OCI-LY7 (cell line): ENCODE measurements around the gene UHRF1. TPM values are rescaled to one million over a fixed set of nuclear protein-coding genes. Genes with fewer than 3 reads are reported as not detected.

ENCODE experiments used
- BruUV-seq: library from RNA; stranded (reverse); fragments of 400-500 nt; replicated peaks from 2 replicates; lab custom pipeline; 2021; lab: Mats Ljungman, UMichigan
- CTCF ChIA-PET: fragments of 300-600 bp; sonication (Branson Sonifier 250); formaldehyde crosslinking; loops from one replicate; lab custom pipeline; 2022; ENCODE audit warnings: antibody characterized with exemption; ENCODE audit not compliant: unreplicated experiment; lab: Charles Lee
- POLR2A ChIA-PET: fragments of 300-600 bp; sonication (Branson Sonifier 250); formaldehyde crosslinking; loops from one replicate; lab custom pipeline; 2022; ENCODE audit warnings: antibody characterized with exemption; lab: Charles Lee
- DNase-seq: peaks from one replicate; pipeline ENCODE4 v3.0.0-alpha.2; 2015; ENCODE audit warnings: low spot score
- H2AFZ ChIP-seq: fragments of 200-600 bp; sonication (generic), shearing (Covaris generic); 2 replicates; pipeline ENCODE4 v1.6.1; 2014; ENCODE audit warnings: mild to moderate bottlenecking, antibody characterized with exemption, low read length, moderate library complexity
- H3K27ac ChIP-seq: fragments of 200-600 bp; sonication (generic); 2 replicates; pipeline ENCODE4 v1.5.1; 2014; ENCODE audit warnings: mixed run types, low read depth, mild to moderate bottlenecking, moderate library complexity, low read length, inconsistent platforms; ENCODE audit not compliant: poor library complexity, severe bottlenecking
- H3K36me3 ChIP-seq: fragments of 200-600 bp; sonication (generic); 2 replicates; pipeline ENCODE4 v1.6.1; 2014; ENCODE audit warnings: mild to moderate bottlenecking, antibody characterized with exemption, low read length, moderate library complexity, mixed read lengths; ENCODE audit not compliant: insufficient read depth
- H3K4me1 ChIP-seq: fragments of 200-600 bp; sonication (generic); 2 replicates; pipeline ENCODE4 v1.5.1; 2014; ENCODE audit warnings: mild to moderate bottlenecking, low read length; ENCODE audit not compliant: insufficient read depth, poor library complexity, severe bottlenecking
- H3K4me2 ChIP-seq: fragments of 200-600 bp; sonication (generic); 2 replicates; pipeline ENCODE4 v1.6.1; 2014; ENCODE audit warnings: mild to moderate bottlenecking, low read length
- H3K4me3 ChIP-seq: fragments of 200-600 bp; sonication (generic); 2 replicates; pipeline ENCODE4 v1.5.1; 2014; ENCODE audit warnings: mild to moderate bottlenecking, low read depth, low read length; ENCODE audit not compliant: poor library complexity, severe bottlenecking
- H3K79me2 ChIP-seq: fragments of 200-600 bp; sonication (generic); 2 replicates; pipeline ENCODE4 v1.6.1; 2016; ENCODE audit warnings: low read depth, mild to moderate bottlenecking, low read length, moderate library complexity, mixed read lengths; ENCODE audit not compliant: insufficient read depth
- H3K9me2 ChIP-seq: fragments of 200-600 bp; sonication (generic); 2 replicates; pipeline ENCODE4 v1.6.1; 2016; ENCODE audit warnings: mild to moderate bottlenecking, low read length, mixed read lengths; ENCODE audit not compliant: insufficient read depth
- H3K9me3 ChIP-seq: fragments of 200-600 bp; sonication (generic); 2 replicates; pipeline ENCODE4 v1.6.1; 2014; ENCODE audit warnings: mild to moderate bottlenecking, mixed run types, low read length, mixed read lengths
- H4K20me1 ChIP-seq: fragments of 200-600 bp; sonication (generic); 2 replicates; pipeline ENCODE4 v1.6.1; 2014; ENCODE audit warnings: mild to moderate bottlenecking, antibody characterized with exemption, low read length, moderate library complexity, mixed read lengths; ENCODE audit not compliant: insufficient read depth
- EZH2phosphoT487 ChIP-seq: fragments of 200-600 bp; sonication (generic); IDR thresholded peaks from 2 replicates; pipeline ENCODE4 v1.6.1; 2018; ENCODE audit warnings: low read depth, borderline replicate concordance, mild to moderate bottlenecking, mixed run types, antibody characterized with exemption, low read length, moderate library complexity, mixed read lengths
- intact Hi-C: fragments of 100-400 bp; cut with micrococcal nuclease; formaldehyde crosslinking; loops from one replicate; pipeline ENCODE4 v1.10.0; 2022; ENCODE audit not compliant: unreplicated experiment
- total RNA-seq, 2 experiments: library from RNA; depleted of rRNA in 1 of 2; stranded (reverse); fragments of >200 nt in 1 of 2; shearing (Covaris generic) in 1 of 2; gene quantifications; 2 replicates each; pipeline ENCODE4 v1.2.3, GENCODE V29; 2014 to 2022
- TF ChIP-seq, protein P1 (sequence below): fragments of 200-600 bp; sonication (generic); conservative IDR thresholded peaks from 2 replicates; pipeline ENCODE4 v1.5.1; 2014; ENCODE audit warnings: mild to moderate bottlenecking, antibody characterized with exemption, low read length, moderate library complexity, mixed read lengths

Gene UHRF1
- total RNA-seq, 2 experiments from 2014 or later: 141 to 186 TPM

DNA sequence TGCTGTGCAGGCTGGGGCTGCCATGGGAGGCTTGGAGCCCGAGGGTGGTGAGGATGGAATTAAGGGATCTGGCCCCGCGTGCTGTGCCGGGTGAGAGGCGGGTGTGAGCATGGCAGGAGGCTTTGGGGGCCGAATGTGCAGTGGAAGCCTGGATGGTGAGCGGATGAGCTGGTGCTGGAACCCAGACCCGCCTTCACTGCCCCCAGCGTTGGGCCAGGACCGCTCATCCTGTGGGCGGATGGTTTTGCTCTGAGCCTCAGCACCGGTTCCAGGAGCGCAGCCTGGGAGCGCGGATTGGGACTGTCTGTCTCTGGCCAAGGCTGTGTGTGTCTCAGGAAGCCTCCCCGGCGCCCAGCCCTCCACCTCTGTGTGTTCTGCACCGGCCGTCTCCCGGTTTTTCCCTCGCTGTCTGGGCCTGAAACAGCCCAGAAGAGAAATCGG lies 76.3 kb downstream of the UHRF1 start:
- ChIA-PET POLR2A (interaction anchor here (0.5 to 0.7 kb wide), 2 partner anchors 14 to 171 kb away, joined by 3 read pairs; no protein-coding TSS in a partner anchor), CTCF (no interaction called here)
- no peaks in the 10 kb centered on the region for H3K9me3 ChIP-seq
- no peaks in the 10 kb centered on the region for H3K79me2 ChIP-seq
- intact Hi-C loops: no loop called here
- no peaks in the 10 kb centered on the region for H4K20me1 ChIP-seq
- no TSS peak for BruUV-seq
- H3K36me3 ChIP-seq: no peaks in the 10 kb centered on the region
- H3K9me2 ChIP-seq: no peaks in the 10 kb centered on the region
- DNase-seq: no peak
- H3K4me1 ChIP-seq: peaks cover 14% of the 10 kb centered on the region
- no peak for TF ChIP-seq EZH2phosphoT487
- TF ChIP-seq, protein P1, sequence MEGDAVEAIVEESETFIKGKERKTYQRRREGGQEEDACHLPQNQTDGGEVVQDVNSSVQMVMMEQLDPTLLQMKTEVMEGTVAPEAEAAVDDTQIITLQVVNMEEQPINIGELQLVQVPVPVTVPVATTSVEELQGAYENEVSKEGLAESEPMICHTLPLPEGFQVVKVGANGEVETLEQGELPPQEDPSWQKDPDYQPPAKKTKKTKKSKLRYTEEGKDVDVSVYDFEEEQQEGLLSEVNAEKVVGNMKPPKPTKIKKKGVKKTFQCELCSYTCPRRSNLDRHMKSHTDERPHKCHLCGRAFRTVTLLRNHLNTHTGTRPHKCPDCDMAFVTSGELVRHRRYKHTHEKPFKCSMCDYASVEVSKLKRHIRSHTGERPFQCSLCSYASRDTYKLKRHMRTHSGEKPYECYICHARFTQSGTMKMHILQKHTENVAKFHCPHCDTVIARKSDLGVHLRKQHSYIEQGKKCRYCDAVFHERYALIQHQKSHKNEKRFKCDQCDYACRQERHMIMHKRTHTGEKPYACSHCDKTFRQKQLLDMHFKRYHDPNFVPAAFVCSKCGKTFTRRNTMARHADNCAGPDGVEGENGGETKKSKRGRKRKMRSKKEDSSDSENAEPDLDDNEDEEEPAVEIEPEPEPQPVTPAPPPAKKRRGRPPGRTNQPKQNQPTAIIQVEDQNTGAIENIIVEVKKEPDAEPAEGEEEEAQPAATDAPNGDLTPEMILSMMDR: no peak
- H3K27ac ChIP-seq: no peak overlapping the region
- H2AFZ ChIP-seq: no peak overlapping the region
- no peak overlapping the region for H3K4me3 ChIP-seq
- H3K4me2 ChIP-seq: no peak overlapping the region

DNA sequence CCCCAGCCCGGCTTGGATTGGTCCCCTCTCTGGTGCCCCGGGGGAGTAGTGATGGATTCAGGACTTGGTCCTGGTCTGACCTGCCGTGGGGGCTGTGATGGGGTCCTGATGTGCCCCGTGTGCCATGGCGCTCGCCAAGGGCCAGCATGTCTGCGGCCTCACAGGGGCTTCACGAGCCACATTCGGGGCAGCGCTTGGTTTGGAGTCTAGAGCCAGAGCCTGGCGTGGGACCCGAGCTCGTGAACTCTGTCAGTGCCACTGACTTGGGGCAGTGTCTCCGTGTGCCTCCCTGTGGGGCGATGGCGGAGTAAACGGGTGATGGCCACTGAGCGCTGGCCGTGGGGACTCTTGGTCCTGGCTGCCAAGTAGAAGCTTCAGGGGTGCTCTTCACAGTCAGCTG lies 76.8 kb downstream of the UHRF1 start:
- ChIA-PET POLR2A (interaction anchor here (0.5 kb wide), 1 partner anchor 14 kb away, joined by 3 read pairs; no protein-coding TSS in a partner anchor), CTCF (no interaction called here)
- Histone ChIP-seq H3K4me3 (no peak overlapping the region), H2AFZ (no peak overlapping the region), H3K9me3 (no peaks in the 10 kb centered on the region), H3K9me2 (no peaks in the 10 kb centered on the region), H3K4me1 (peaks cover 9% of the 10 kb centered on the region), H3K36me3 (no peaks in the 10 kb centered on the region), H3K4me2 (no peak overlapping the region), H4K20me1 (no peaks in the 10 kb centered on the region), H3K27ac (no peak overlapping the region), H3K79me2 (no peaks in the 10 kb centered on the region)
- intact Hi-C loops: no loop called here
- no peak for DNase-seq
- BruUV-seq: no TSS peak
- no peak for TF ChIP-seq EZH2phosphoT487
- TF ChIP-seq, protein P1: no peak

DNA sequence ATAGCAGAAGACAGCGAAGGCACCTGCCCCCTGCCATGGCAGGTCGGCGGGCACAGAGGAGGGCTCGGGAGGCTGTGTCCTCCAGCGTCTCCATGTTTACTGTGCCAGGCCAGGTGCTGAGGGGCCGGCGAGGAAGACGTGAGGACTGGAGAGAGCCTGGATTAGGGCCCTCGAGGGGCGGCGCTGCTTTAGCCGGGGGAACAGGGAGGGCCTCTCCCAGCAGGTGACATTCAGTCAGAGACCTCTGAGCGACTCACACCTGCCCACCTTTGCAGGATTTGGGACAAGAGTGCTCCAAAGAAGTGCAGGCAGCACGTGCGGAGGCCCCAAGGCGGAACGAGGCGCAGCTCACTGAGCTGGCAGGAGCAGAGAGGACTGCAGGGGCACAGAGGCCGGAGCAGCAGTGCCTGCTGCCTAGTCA lies 77.2 kb downstream of the UHRF1 start:
- Histone ChIP-seq H3K9me2 (no peaks in the 10 kb centered on the region), H3K4me2 (no peak overlapping the region), H3K4me1 (peaks cover 5% of the 10 kb centered on the region), H3K4me3 (no peak overlapping the region), H3K27ac (no peak overlapping the region), H3K79me2 (no peaks in the 10 kb centered on the region), H4K20me1 (no peaks in the 10 kb centered on the region), H2AFZ (no peak overlapping the region), H3K36me3 (no peaks in the 10 kb centered on the region), H3K9me3 (no peaks in the 10 kb centered on the region)
- POLR2A ChIA-PET: interaction anchor here (0.5 kb wide), 1 partner anchor 15 kb away, joined by 3 read pairs; no protein-coding TSS in a partner anchor
- CTCF ChIA-PET: no interaction called here
- BruUV-seq: no TSS peak
- no peak for DNase-seq
- intact Hi-C loops: no loop called here
- TF ChIP-seq, protein P1: no peak
- TF ChIP-seq EZH2phosphoT487: no peak
